Vagina (tissue), 2 donors: ENCODE data around the gene TMEM190. TPM values are rescaled to one million over a fixed set of nuclear protein-coding genes. Genes with fewer than 3 reads are reported as not detected.

Experiments used
- DNase-seq, 2 donors: peaks; one replicate each; pipeline ENCODE4 v3.0.0-alpha.2; 2017; ENCODE audit errors: extremely low spot score in 2 of 2
- H3K27ac ChIP-seq: fragments of 200-600 bp; sonication (generic); one replicate; pipeline ENCODE4 v1.5.1; 2019
- H3K27me3 ChIP-seq: fragments of 200-600 bp; sonication (generic); one replicate; pipeline ENCODE4 v1.5.1; 2019
- H3K36me3 ChIP-seq, 2 donors: fragments of 200-600 bp; sonication (generic); one replicate each; pipeline ENCODE4 v1.5.1; 2017 to 2019
- H3K4me1 ChIP-seq: fragments of 200-600 bp; sonication (generic); one replicate; pipeline ENCODE4 v1.5.1; 2019
- H3K4me3 ChIP-seq, 2 donors: fragments of 200-600 bp; sonication (generic); 1 replicate in 1 of 2; 2 replicates in 1 of 2; pipeline ENCODE4 v1.5.1; 2016 to 2019
- H3K9me3 ChIP-seq: fragments of 200-600 bp; sonication (generic); one replicate; pipeline ENCODE4 v1.5.1; 2019
- CTCF ChIP-seq, 3 experiments: fragments of 450-650 bp in 2 of 3; fragments of 200-600 bp in 1 of 3; sonication (generic) in 1 of 3; IDR thresholded peaks; one replicate each; pipeline ENCODE4 v1.5.1; 2017 to 2019; ENCODE audit warnings: antibody characterized with exemption in 3 of 3, mild to moderate bottlenecking in 2 of 3, moderate library complexity in 2 of 3
- POLR2A ChIP-seq, 2 donors: fragments of 450-650 bp; IDR thresholded peaks; one replicate each; pipeline ENCODE4 v1.6.1; 2017; ENCODE audit warnings: antibody characterized with exemption in 2 of 2, mild to moderate bottlenecking in 2 of 2, moderate library complexity in 2 of 2
- POLR2AphosphoS5 ChIP-seq, 2 donors: sonication (generic); formaldehyde crosslinking; IDR thresholded peaks; one replicate each; pipeline ENCODE4 v1.9.0; 2017; ENCODE audit warnings: antibody characterized with exemption in 2 of 2, mild to moderate bottlenecking in 2 of 2, low read depth in 1 of 2; ENCODE audit not compliant: insufficient read depth in 1 of 2
- intact Hi-C: fragments of 100-400 bp; cut with DNase I; formaldehyde crosslinking; loops from one replicate; pipeline ENCODE4 v1.15.1; 2023
- total RNA-seq: library from RNA; depleted of rRNA; stranded (reverse); fragments of >200 nt; gene quantifications from one replicate; pipeline ENCODE4 v1.2.3, GENCODE V29; 2016

TMEM190 gene
- total RNA-seq, 1 donor from 2014 or later = not detected

GRCh38 chr19:55362174-55362989, 14.2 kb upstream of the TMEM190 start:
- H3K4me1 ChIP-seq = no peaks in the 10 kb centered on the region
- no peaks in the 10 kb centered on the region for H3K9me3 ChIP-seq
- no peak for DNase-seq
- TF ChIP-seq CTCF (IDR thresholded peaks at IDR 0.05) = no peak
- TF ChIP-seq POLR2AphosphoS5 (IDR thresholded peaks at IDR 0.05; ENCODE audit: insufficient read depth in 1 of 2, low read depth in 1 of 2) = no peak
- TF ChIP-seq POLR2A (IDR thresholded peaks at IDR 0.05) = no peak
- H3K4me3 ChIP-seq = no peak overlapping the region
- H3K27me3 ChIP-seq = no peaks in the 10 kb centered on the region
- intact Hi-C loops = no loop called here
- H3K27ac ChIP-seq = no peak overlapping the region
- H3K36me3 ChIP-seq = no peaks in the 10 kb centered on the region

DNA sequence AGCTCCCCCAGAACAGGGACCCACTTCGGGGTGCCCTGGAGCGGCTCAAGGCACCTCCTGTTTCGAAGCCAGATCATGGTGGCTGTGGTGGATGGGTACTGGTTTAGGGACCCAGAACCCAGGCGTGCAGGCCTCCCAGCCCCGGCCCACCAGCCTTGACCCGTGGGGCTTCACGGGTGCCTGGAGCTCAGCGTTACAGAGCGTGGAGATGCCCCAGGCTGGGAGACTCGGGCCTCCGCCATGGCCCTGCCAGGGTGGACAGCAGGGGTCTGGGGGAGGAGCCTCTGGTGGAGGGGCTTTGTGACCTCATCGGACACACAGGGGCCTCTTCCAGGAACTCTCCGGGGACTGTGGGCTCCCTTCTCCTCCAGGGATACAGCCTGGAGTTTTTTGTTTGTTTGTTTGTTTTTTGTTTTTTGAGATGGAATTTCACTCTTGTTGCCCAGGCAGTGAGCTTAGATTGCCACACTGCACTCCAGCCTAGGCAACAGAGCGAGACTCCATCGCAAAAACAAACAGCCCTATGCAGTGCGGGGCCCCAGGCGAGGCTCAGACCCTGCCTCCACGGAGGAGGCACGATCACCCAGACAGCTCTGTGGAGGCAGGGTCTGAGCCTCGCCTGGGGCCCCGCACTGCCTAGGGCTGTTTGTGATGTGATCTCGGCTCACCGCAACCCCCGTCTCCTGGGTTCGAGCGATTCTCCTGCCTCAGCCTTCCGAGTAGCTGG, 13.5 kb upstream of the TMEM190 start, which contains the start of gene GARIN5B:
GARIN5B (minus strand) TSS at position 271 of the 727 bp plus-strand sequence; CDS start at position 77, 194 bp downstream.
- H3K4me3 ChIP-seq = no peak within 1 kb of the TSS
- no peaks in the 10 kb centered on the region for H3K4me1 ChIP-seq
- no peaks in the 10 kb centered on the region for H3K9me3 ChIP-seq
- peaks cover under 1% of the 10 kb centered on the region for H3K27me3 ChIP-seq
- no peaks in the 10 kb centered on the region for H3K36me3 ChIP-seq
- no peak within 1 kb of the TSS for H3K27ac ChIP-seq
- TF ChIP-seq CTCF (IDR thresholded peaks at IDR 0.05) (no peak), POLR2A (IDR thresholded peaks at IDR 0.05) (no peak)
- intact Hi-C loops = no loop called here
- no peak for DNase-seq

GRCh38 chr19:55365245-55365644, 11.4 kb upstream of the TMEM190 start:
- intact Hi-C loops = no loop called here
- Histone ChIP-seq H3K4me1 (peaks cover 13% of the 10 kb centered on the region), H3K36me3 (no peaks in the 10 kb centered on the region), H3K27ac (no peak overlapping the region), H3K4me3 (no peak overlapping the region), H3K27me3 (peaks cover 7% of the 10 kb centered on the region), H3K9me3 (no peaks in the 10 kb centered on the region)
- TF ChIP-seq POLR2A (IDR thresholded peaks at IDR 0.05) (no peak), POLR2AphosphoS5 (IDR thresholded peaks at IDR 0.05; ENCODE audit: insufficient read depth in 1 of 2, low read depth in 1 of 2) (no peak), CTCF (IDR thresholded peaks at IDR 0.05) (no peak)
- DNase-seq = no peak

DNA sequence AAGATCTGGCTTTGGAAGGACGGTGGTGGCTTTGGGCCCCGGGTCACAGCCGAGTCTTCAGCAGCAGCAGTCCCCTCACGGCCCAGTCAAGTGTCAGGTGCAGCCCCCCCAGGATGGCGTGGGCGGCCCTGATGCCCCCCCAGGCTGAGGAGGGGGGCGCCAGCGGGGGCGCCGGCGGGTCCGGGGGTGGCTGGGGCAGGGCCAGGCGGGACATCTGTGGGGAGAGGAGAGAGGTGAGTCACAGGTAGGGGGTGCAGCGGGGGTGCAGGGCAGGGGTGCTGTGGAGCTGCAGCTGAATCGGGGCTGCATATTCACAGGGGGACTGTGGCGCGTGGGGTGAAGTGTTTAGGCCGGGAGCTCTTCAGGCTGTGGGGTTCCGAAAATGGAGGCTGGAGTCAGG, 10.7 kb upstream of the TMEM190 start:
- TF ChIP-seq POLR2AphosphoS5 (IDR thresholded peaks at IDR 0.05; ENCODE audit: insufficient read depth in 1 of 2, low read depth in 1 of 2) = no peak
- TF ChIP-seq POLR2A (IDR thresholded peaks at IDR 0.05) = no peak
- no peak for TF ChIP-seq CTCF (IDR thresholded peaks at IDR 0.05)
- Histone ChIP-seq H3K4me3 (no peak overlapping the region), H3K27me3 (peaks cover 14% of the 10 kb centered on the region), H3K36me3 (no peaks in the 10 kb centered on the region), H3K9me3 (no peaks in the 10 kb centered on the region), H3K27ac (no peak overlapping the region), H3K4me1 (peaks cover 17% of the 10 kb centered on the region)
- no peak for DNase-seq
- intact Hi-C loops = no loop called here

DNA sequence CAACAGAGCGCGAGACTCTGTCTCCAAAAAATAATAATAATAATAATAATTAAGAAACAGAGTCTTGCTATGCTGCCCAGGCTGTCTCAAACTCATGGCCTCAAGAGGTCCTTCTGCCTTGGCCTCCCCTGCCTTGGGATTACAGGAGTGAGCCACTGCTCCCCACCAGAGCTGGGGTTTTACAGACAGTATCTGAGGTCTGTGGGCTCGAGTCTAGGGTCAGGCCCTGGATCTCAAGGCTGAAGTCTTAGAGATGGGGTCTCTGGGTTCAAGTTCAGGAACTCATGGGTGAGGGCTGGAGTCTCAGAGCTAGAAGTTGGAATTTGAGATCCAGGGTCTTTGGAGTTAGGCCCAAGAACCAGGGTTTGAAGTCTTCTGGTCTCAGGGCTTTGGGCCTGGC, 9.8 kb upstream of the TMEM190 start:
- Histone ChIP-seq H3K4me1 (peaks cover 17% of the 10 kb centered on the region), H3K27me3 (peaks cover 15% of the 10 kb centered on the region)

More for the DNA sequence above, 9.8 kb upstream of the TMEM190 start:
- no peak overlapping the region for H3K4me3 ChIP-seq
- no peaks in the 10 kb centered on the region for H3K9me3 ChIP-seq
- H3K36me3 ChIP-seq = no peaks in the 10 kb centered on the region
- H3K27ac ChIP-seq = no peak overlapping the region
- no peak for DNase-seq
- intact Hi-C loops = no loop called here
- TF ChIP-seq POLR2A (IDR thresholded peaks at IDR 0.05) (no peak), POLR2AphosphoS5 (IDR thresholded peaks at IDR 0.05; ENCODE audit: insufficient read depth in 1 of 2, low read depth in 1 of 2) (no peak), CTCF (IDR thresholded peaks at IDR 0.05) (no peak)
